ENCODE measurements around the gene CDKN1A.
"Not testable (repeated sequence)": the region's sequence is repeated elsewhere in the genome, so short reads cannot be mapped to it uniquely, and the experiment has no call there.

CDKN1A gene

DNA sequence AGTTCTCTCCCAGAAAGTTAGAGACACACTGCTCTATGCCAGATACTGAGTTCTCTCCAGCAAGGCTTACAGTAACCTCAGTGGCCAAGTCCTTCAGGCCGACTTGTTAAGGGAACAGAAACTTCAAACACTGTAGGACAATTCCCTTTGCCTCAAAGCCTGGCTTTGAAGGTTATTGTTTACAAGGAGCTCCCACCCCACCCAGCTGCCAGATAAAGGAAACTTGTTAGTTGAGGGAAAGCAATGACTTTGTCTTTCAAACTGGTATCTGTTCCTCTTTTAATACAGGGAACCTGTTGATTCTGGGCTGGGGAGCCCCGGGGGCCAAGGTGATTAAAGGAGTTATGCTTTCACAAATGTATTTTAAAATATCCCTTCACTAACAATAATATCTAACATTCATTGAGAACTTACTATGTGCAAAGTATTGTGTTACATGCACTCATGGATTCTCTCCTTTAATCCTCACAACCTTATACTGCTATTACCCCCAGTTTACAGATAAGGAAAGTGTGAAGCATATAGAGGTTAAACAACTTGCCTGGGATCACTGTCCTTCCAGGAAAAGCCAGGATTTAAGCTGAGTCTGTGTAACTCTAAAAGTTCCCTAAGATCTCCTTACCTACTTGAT is 27.6 kb upstream of the CDKN1A start:
- Histone ChIP-seq H2AFZ (ENCODE audit: low read length) (no peak overlapping the region), H3K4me3 (ENCODE audit: low read length) (no peak overlapping the region)

GRCh38 chr6:36651659-36652379 is 26.7 kb upstream of the CDKN1A start:
- Histone ChIP-seq H3K4me2 (ENCODE audit: low read depth, low read length) (no peak overlapping the region), H3K27ac (ENCODE audit: low read length) (no peak overlapping the region)

More for the DNA sequence above, 27.6 kb upstream of the CDKN1A start:
- no peaks in the 10 kb centered on the region for H3K9me3 ChIP-seq (replicated peaks; ENCODE audit: insufficient read depth, low read length)
- H3K27ac ChIP-seq (ENCODE audit: low read length), result peak overlapping the region; percentile 29; the same call in 1 of the 2 replicates
- no peaks in the 10 kb centered on the region for H3K79me2 ChIP-seq (ENCODE audit: low read length)
- H3K27me3 ChIP-seq (replicated peaks; ENCODE audit: insufficient read depth, low read length), result no peaks in the 10 kb centered on the region
- peak; percentile 29 for DNase-seq
- no peaks in the 10 kb centered on the region for H4K20me1 ChIP-seq (ENCODE audit: insufficient read depth, low read length)
- H3K9ac ChIP-seq (ENCODE audit: low read length), result no peak overlapping the region
- H3K36me3 ChIP-seq (replicated peaks; ENCODE audit: insufficient read depth, low read length), result no peaks in the 10 kb centered on the region
- TF ChIP-seq CTCF (IDR thresholded peaks at IDR 0.05; ENCODE audit: low read length), result no peak
- TF ChIP-seq EZH2 (optimal IDR thresholded peaks at IDR 0.05; ENCODE audit: low read depth, low read length), result no peak
- TF ChIP-seq EZH2phosphoT487 (IDR thresholded peaks at IDR 0.05; ENCODE audit: low read length), result no peak
- no peaks in the 10 kb centered on the region for H3F3A ChIP-seq (ENCODE audit: insufficient read depth, low read length)
- no peaks in the 10 kb centered on the region for H3K9me2 ChIP-seq (replicated peaks; ENCODE audit: insufficient read depth, low read length)
- H3K4me2 ChIP-seq (ENCODE audit: low read depth, low read length), result peak overlapping the region; percentile 48; the same call in 1 of the 2 replicates
- peaks cover 16% of the 10 kb centered on the region for H3K4me1 ChIP-seq (ENCODE audit: low read length)

DNA sequence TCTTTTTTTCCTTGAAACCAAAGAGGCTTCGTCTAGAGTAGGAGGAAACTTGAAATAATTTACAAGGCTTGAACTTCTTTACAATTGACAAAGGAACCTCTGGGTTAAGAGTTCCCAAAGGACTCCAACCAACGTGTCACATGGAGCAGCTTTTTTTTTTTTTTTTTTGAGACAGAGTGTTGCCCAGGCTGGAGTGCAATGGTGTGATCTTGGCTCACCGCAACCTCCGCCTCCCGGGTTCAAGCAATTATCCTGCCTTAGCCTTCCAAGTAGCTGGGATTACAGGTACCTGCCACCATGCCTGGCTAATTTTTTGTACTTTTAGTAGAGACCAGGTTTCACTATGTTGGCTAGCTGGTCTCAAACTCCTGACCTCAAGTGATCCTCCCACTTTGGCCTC is 24.0 kb upstream of the CDKN1A start:
- not testable (repeated sequence) for H3K36me3 ChIP-seq (replicated peaks; ENCODE audit: insufficient read depth, low read length); H3K4me2 ChIP-seq (ENCODE audit: low read depth, low read length); H2AFZ ChIP-seq (ENCODE audit: low read length); DNase-seq; H3K9ac ChIP-seq (ENCODE audit: low read length); H3K79me2 ChIP-seq (ENCODE audit: low read length); H3K27me3 ChIP-seq (replicated peaks; ENCODE audit: insufficient read depth, low read length); H3F3A ChIP-seq (ENCODE audit: insufficient read depth, low read length); H3K9me2 ChIP-seq (replicated peaks; ENCODE audit: insufficient read depth, low read length); H3K9me3 ChIP-seq (replicated peaks; ENCODE audit: insufficient read depth, low read length); H3K4me3 ChIP-seq (ENCODE audit: low read length); H4K20me1 ChIP-seq (ENCODE audit: insufficient read depth, low read length); H3K27ac ChIP-seq (ENCODE audit: low read length)
- peaks cover 26% of the 10 kb centered on the region for H3K4me1 ChIP-seq (ENCODE audit: low read length)

More at GRCh38 chr6:36651659-36652379, 26.7 kb upstream of the CDKN1A start:
- no peak overlapping the region for H3K9ac ChIP-seq (ENCODE audit: low read length)
- H3K4me3 ChIP-seq (ENCODE audit: low read length), result no peak overlapping the region
- H2AFZ ChIP-seq (ENCODE audit: low read length), result no peak overlapping the region
- H3K9me2 ChIP-seq (replicated peaks; ENCODE audit: insufficient read depth, low read length), result no peaks in the 10 kb centered on the region
- H3K27me3 ChIP-seq (replicated peaks; ENCODE audit: insufficient read depth, low read length), result no peaks in the 10 kb centered on the region
- peaks cover 16% of the 10 kb centered on the region for H3K4me1 ChIP-seq (ENCODE audit: low read length)
- DNase-seq, result no peak
- H3K9me3 ChIP-seq (replicated peaks; ENCODE audit: insufficient read depth, low read length), result no peaks in the 10 kb centered on the region
- no peaks in the 10 kb centered on the region for H3K79me2 ChIP-seq (ENCODE audit: low read length)
- no peaks in the 10 kb centered on the region for H3K36me3 ChIP-seq (replicated peaks; ENCODE audit: insufficient read depth, low read length)
- H3F3A ChIP-seq (ENCODE audit: insufficient read depth, low read length), result no peaks in the 10 kb centered on the region
- TF ChIP-seq CTCF (IDR thresholded peaks at IDR 0.05; ENCODE audit: low read length) (no peak), EZH2 (optimal IDR thresholded peaks at IDR 0.05; ENCODE audit: low read depth, low read length) (no peak), EZH2phosphoT487 (IDR thresholded peaks at IDR 0.05; ENCODE audit: low read length) (no peak)
- no peaks in the 10 kb centered on the region for H4K20me1 ChIP-seq (ENCODE audit: insufficient read depth, low read length)

Measured in MM.1S (cell line).